Hepatocyte (in vitro differentiated cells): ENCODE results near the gene FAM20C. TPM values are rescaled to one million over a fixed set of nuclear protein-coding genes. Genes with fewer than 3 reads are reported as not detected.

ENCODE experiments used
- DNase-seq: peaks from one replicate; pipeline ENCODE4 v3.0.0-alpha.2; 2016; ENCODE audit warnings: low spot score
- H2AFZ ChIP-seq: fragments of 200-600 bp; sonication (generic); 2 replicates; pipeline ENCODE4 v1.6.0; 2016; ENCODE audit warnings: antibody characterized with exemption, mild to moderate bottlenecking
- H3K27ac ChIP-seq: fragments of 200-600 bp; sonication (generic); 2 replicates; pipeline ENCODE4 v1.5.1; 2016; ENCODE audit warnings: mild to moderate bottlenecking
- H3K27me3 ChIP-seq: fragments of 200-600 bp; sonication (generic); 2 replicates; pipeline ENCODE4 v1.6.1; 2016
- H3K36me3 ChIP-seq: fragments of 200-600 bp; sonication (generic); replicated peaks from 2 replicates; pipeline ENCODE4 v1.5.1; 2016; ENCODE audit warnings: low read depth; ENCODE audit not compliant: insufficient read depth
- H3K4me1 ChIP-seq: fragments of 200-600 bp; sonication (generic); 2 replicates; pipeline ENCODE4 v1.5.1; 2016; ENCODE audit warnings: mild to moderate bottlenecking, moderate library complexity; ENCODE audit not compliant: insufficient read depth
- H3K4me2 ChIP-seq: fragments of 200-600 bp; sonication (generic); 2 replicates; pipeline ENCODE4 v1.6.0; 2016
- H3K4me3 ChIP-seq: fragments of 200-600 bp; sonication (generic); 2 replicates; pipeline ENCODE4 v1.5.1; 2016; ENCODE audit warnings: mild to moderate bottlenecking
- H3K79me2 ChIP-seq: fragments of 200-600 bp; sonication (generic); 2 replicates; pipeline ENCODE4 v1.6.0; 2017; ENCODE audit warnings: mild to moderate bottlenecking
- H3K9me2 ChIP-seq: fragments of 200-600 bp; sonication (generic); replicated peaks from 2 replicates; pipeline ENCODE4 v1.6.0; 2017; ENCODE audit warnings: mild to moderate bottlenecking; ENCODE audit not compliant: insufficient read depth
- H3K9me3 ChIP-seq: fragments of 200-600 bp; sonication (generic); 2 replicates; pipeline ENCODE4 v1.5.1; 2016; ENCODE audit warnings: low read depth, mild to moderate bottlenecking
- H4K20me1 ChIP-seq: fragments of 200-600 bp; sonication (generic); 2 replicates; pipeline ENCODE4 v1.6.0; 2016; ENCODE audit warnings: mild to moderate bottlenecking; ENCODE audit not compliant: insufficient read depth, poor library complexity, severe bottlenecking
- CTCF ChIP-seq: fragments of 200-600 bp; sonication (generic); IDR thresholded peaks from 2 replicates; pipeline ENCODE4 v1.5.1; 2016; ENCODE audit warnings: antibody characterized with exemption, mild to moderate bottlenecking; ENCODE audit not compliant: poor library complexity
- EZH2 ChIP-seq: fragments of 200-600 bp; sonication (generic); IDR thresholded peaks from 2 replicates; pipeline ENCODE4 v1.6.1; 2016; ENCODE audit warnings: antibody characterized with exemption, mild to moderate bottlenecking, borderline replicate concordance
- EZH2phosphoT487 ChIP-seq: fragments of 200-600 bp; sonication (generic); IDR thresholded peaks from one replicate; pipeline ENCODE4 v1.6.1; 2018; ENCODE audit warnings: antibody characterized with exemption, mild to moderate bottlenecking, low read depth, moderate library complexity; ENCODE audit not compliant: unreplicated experiment, severe bottlenecking
- WGBS: methylation state at CpG from one replicate; pipeline ENCODE4 v1.1.6; 2016; ENCODE audit warnings: low lambda C conversion rate; ENCODE audit errors: missing lambda C conversion rate; 5-methylcytosine and 5-hydroxymethylcytosine counted together
- polyA plus RNA-seq: library from polyadenylated mRNA; unstranded; fragments of >200 nt; fragmentation: Nextera tagmentation; extraction: Ambion mirVana; gene quantifications from 2 replicates; pipeline ENCODE4 v1.2.1, GENCODE V29; 2016
- total RNA-seq: library from RNA; depleted of rRNA; stranded (reverse); fragments of >200 nt; gene quantifications from 2 replicates; pipeline ENCODE4 v1.2.3, GENCODE V29; 2014

Gene FAM20C
- total and polyA plus RNA-seq, 2 experiments from 2014 or later = 24.4 to 42.5 TPM

GRCh38 chr7:234708-235553, 42.6 kb downstream of the FAM20C start:
- DNase-seq = peak; percentile 49
- Histone ChIP-seq H3K4me3 (no peak overlapping the region), H4K20me1 (peaks cover 14% of the 10 kb centered on the region), H2AFZ (no peak overlapping the region), H3K27me3 (no peaks in the 10 kb centered on the region), H3K9me3 (no peaks in the 10 kb centered on the region), H3K4me1 (peaks cover 33% of the 10 kb centered on the region), H3K4me2 (peak overlapping the region; percentile 38), H3K36me3 (no peaks in the 10 kb centered on the region), H3K9me2 (no peaks in the 10 kb centered on the region), H3K79me2 (peaks cover 20% of the 10 kb centered on the region), H3K27ac (peak overlapping the region; percentile 76)
- WGBS = 45% methylated on average over 28 of the region's 28 CpGs
- TF ChIP-seq CTCF (no peak), EZH2 (no peak), EZH2phosphoT487 (no peak)

GRCh38 chr7:235576-236395, 43.4 kb downstream of the FAM20C start:
- 85% methylated on average over 34 of the region's 34 CpGs for WGBS
- TF ChIP-seq CTCF (no peak), EZH2 (no peak), EZH2phosphoT487 (no peak)
- Histone ChIP-seq H3K27me3 (no peaks in the 10 kb centered on the region), H3K4me1 (peaks cover 28% of the 10 kb centered on the region), H3K79me2 (peaks cover 18% of the 10 kb centered on the region), H4K20me1 (peaks cover 17% of the 10 kb centered on the region), H3K9me3 (no peaks in the 10 kb centered on the region), H3K4me3 (no peak overlapping the region), H3K27ac (peak overlapping the region; percentile 76), H2AFZ (no peak overlapping the region), H3K4me2 (peak overlapping the region; percentile 38), H3K9me2 (no peaks in the 10 kb centered on the region), H3K36me3 (no peaks in the 10 kb centered on the region)
- no peak for DNase-seq

GRCh38 chr7:236967-237366, 44.6 kb downstream of the FAM20C start:
- Histone ChIP-seq H3K4me1 (peaks cover 28% of the 10 kb centered on the region), H3K79me2 (peaks cover 16% of the 10 kb centered on the region), H2AFZ (no peak overlapping the region), H3K27ac (no peak overlapping the region), H3K27me3 (no peaks in the 10 kb centered on the region), H3K4me2 (no peak overlapping the region), H3K36me3 (no peaks in the 10 kb centered on the region), H3K9me2 (no peaks in the 10 kb centered on the region), H4K20me1 (peaks cover 18% of the 10 kb centered on the region), H3K4me3 (no peak overlapping the region), H3K9me3 (no peaks in the 10 kb centered on the region)
- TF ChIP-seq EZH2 (no peak), CTCF (no peak), EZH2phosphoT487 (no peak)
- DNase-seq = no peak
- 92% methylated on average over 8 of the region's 8 CpGs for WGBS
